ENCODE results near the gene HACL1.
"Not testable (repeated sequence)": the region's sequence is repeated elsewhere in the genome, so short reads cannot be mapped to it uniquely, and the experiment has no call there.

HACL1 gene

GRCh38 chr3:15538345-15538744 lies 63.0 kb downstream of the HACL1 start:
- H2BK5ac ChIP-seq (ENCODE audit: low read length): no peak overlapping the region
- no peak overlapping the region for H4K8ac ChIP-seq (ENCODE audit: low read depth, low read length)
- H3K4me1 ChIP-seq (ENCODE audit: control insufficient read depth, low read depth, low read length): no peaks in the 10 kb centered on the region
- no peak overlapping the region for H3K4ac ChIP-seq (ENCODE audit: low read depth, low read length)
- H3K27me3 ChIP-seq (ENCODE audit: insufficient read depth, low read length, poor library complexity): no peaks in the 10 kb centered on the region
- H3K4me3 ChIP-seq (ENCODE audit: low read length): no peak overlapping the region
- H3K36me3 ChIP-seq (ENCODE audit: control insufficient read depth, insufficient read depth, low read length): no peaks in the 10 kb centered on the region
- no peak overlapping the region for H3K56ac ChIP-seq (ENCODE audit: low read length)
- H3K27ac ChIP-seq (ENCODE audit: low read depth, low read length): no peak overlapping the region
- H3K79me2 ChIP-seq (ENCODE audit: control insufficient read depth, insufficient read depth, low read length): no peaks in the 10 kb centered on the region
- no peak for DNase-seq
- H2BK120ac ChIP-seq (ENCODE audit: low read depth, low read length): no peak overlapping the region
- no peak overlapping the region for H4K5ac ChIP-seq (ENCODE audit: low read length)
- no peak overlapping the region for H3K4me2 ChIP-seq (ENCODE audit: low read length)
- H3K9ac ChIP-seq (ENCODE audit: low read length): no peak overlapping the region
- no CpG with 5 or more reads among the region's 2 CpGs for WGBS (ENCODE audit: extremely low coverage, insufficient coverage, low lambda C conversion rate)
- H2BK15ac ChIP-seq (replicated peaks; ENCODE audit: low read depth): no peak overlapping the region
- no peak overlapping the region for H2AK5ac ChIP-seq (ENCODE audit: low read length)
- H3K79me1 ChIP-seq (ENCODE audit: low read length): no peaks in the 10 kb centered on the region
- H3K18ac ChIP-seq (ENCODE audit: low read length): no peak overlapping the region
- H3K23ac ChIP-seq (ENCODE audit: low read length): no peak overlapping the region

GRCh38 chr3:15536856-15537255 lies 64.5 kb downstream of the HACL1 start:
- no peak overlapping the region for H4K8ac ChIP-seq (ENCODE audit: low read depth, low read length)
- H3K4me2 ChIP-seq (ENCODE audit: low read length): no peak overlapping the region
- H3K23ac ChIP-seq (ENCODE audit: low read length): no peak overlapping the region
- no peak overlapping the region for H3K4me3 ChIP-seq (ENCODE audit: low read length)
- H3K36me3 ChIP-seq (ENCODE audit: control insufficient read depth, insufficient read depth, low read length): no peaks in the 10 kb centered on the region
- H3K56ac ChIP-seq (ENCODE audit: low read length): no peak overlapping the region
- H3K4ac ChIP-seq (ENCODE audit: low read depth, low read length): no peak overlapping the region
- no peak overlapping the region for H4K5ac ChIP-seq (ENCODE audit: low read length)
- H3K18ac ChIP-seq (ENCODE audit: low read length): no peak overlapping the region
- DNase-seq: no peak
- WGBS (ENCODE audit: extremely low coverage, insufficient coverage, low lambda C conversion rate): no CpG with 5 or more reads among the region's 2 CpGs
- H3K79me1 ChIP-seq (ENCODE audit: low read length): no peaks in the 10 kb centered on the region
- no peak overlapping the region for H2BK120ac ChIP-seq (ENCODE audit: low read depth, low read length)
- no peaks in the 10 kb centered on the region for H3K27me3 ChIP-seq (ENCODE audit: insufficient read depth, low read length, poor library complexity)
- no peak overlapping the region for H3K9ac ChIP-seq (ENCODE audit: low read length)
- H2AK5ac ChIP-seq (ENCODE audit: low read length): no peak overlapping the region
- no peak overlapping the region for H2BK15ac ChIP-seq (replicated peaks; ENCODE audit: low read depth)
- no peak overlapping the region for H2BK5ac ChIP-seq (ENCODE audit: low read length)
- no peak overlapping the region for H3K27ac ChIP-seq (ENCODE audit: low read depth, low read length)
- H3K79me2 ChIP-seq (ENCODE audit: control insufficient read depth, insufficient read depth, low read length): no peaks in the 10 kb centered on the region
- no peaks in the 10 kb centered on the region for H3K4me1 ChIP-seq (ENCODE audit: control insufficient read depth, low read depth, low read length)

GRCh38 chr3:15535732-15536131 lies 65.6 kb downstream of the HACL1 start:
- Histone ChIP-seq H3K79me2 (ENCODE audit: control insufficient read depth, insufficient read depth, low read length) (no peaks in the 10 kb centered on the region), H2BK5ac (ENCODE audit: low read length) (no peak overlapping the region), H3K27me3 (ENCODE audit: insufficient read depth, low read length, poor library complexity) (no peaks in the 10 kb centered on the region), H2AK5ac (ENCODE audit: low read length) (no peak overlapping the region), H4K5ac (ENCODE audit: low read length) (no peak overlapping the region), H3K23ac (ENCODE audit: low read length) (no peak overlapping the region), H3K18ac (ENCODE audit: low read length) (no peak overlapping the region), H3K9ac (ENCODE audit: low read length) (no peak overlapping the region), H2BK120ac (ENCODE audit: low read depth, low read length) (no peak overlapping the region), H3K56ac (ENCODE audit: low read length) (no peak overlapping the region), H4K8ac (ENCODE audit: low read depth, low read length) (no peak overlapping the region), H3K4me1 (ENCODE audit: control insufficient read depth, low read depth, low read length) (no peaks in the 10 kb centered on the region), H3K4ac (ENCODE audit: low read depth, low read length) (no peak overlapping the region), H3K27ac (ENCODE audit: low read depth, low read length) (no peak overlapping the region), H3K4me3 (ENCODE audit: low read length) (no peak overlapping the region), H3K36me3 (ENCODE audit: control insufficient read depth, insufficient read depth, low read length) (no peaks in the 10 kb centered on the region), H3K79me1 (ENCODE audit: low read length) (no peaks in the 10 kb centered on the region), H2BK15ac (replicated peaks; ENCODE audit: low read depth) (no peak overlapping the region), H3K4me2 (ENCODE audit: low read length) (no peak overlapping the region)
- no CpG with 5 or more reads among the region's 1 CpG for WGBS (ENCODE audit: extremely low coverage, insufficient coverage, low lambda C conversion rate)
- DNase-seq: no peak

DNA sequence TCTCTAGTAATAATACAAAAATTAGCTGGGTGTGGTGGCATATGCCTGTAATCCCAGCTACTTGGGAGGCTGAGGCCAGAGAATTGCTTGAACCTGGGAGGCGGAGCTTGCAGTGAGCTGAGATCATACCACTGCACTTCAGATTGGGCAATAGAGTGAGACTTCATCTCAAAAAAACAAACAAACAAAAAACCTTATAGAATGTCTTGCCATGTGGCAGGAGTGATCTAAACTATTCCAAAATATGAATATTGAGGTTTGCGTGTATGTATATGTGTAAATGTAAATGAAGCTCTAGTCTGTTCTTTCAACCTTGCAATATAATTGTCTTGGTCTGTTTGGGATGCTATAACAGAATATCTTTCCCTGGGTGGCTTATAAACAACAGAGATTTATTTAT lies 68.8 kb downstream of the HACL1 start:
- not testable (repeated sequence) for H2BK120ac ChIP-seq (ENCODE audit: low read depth, low read length); H2BK15ac ChIP-seq (replicated peaks; ENCODE audit: low read depth); H3K27me3 ChIP-seq (ENCODE audit: insufficient read depth, low read length, poor library complexity); H4K5ac ChIP-seq (ENCODE audit: low read length); H3K56ac ChIP-seq (ENCODE audit: low read length); H3K18ac ChIP-seq (ENCODE audit: low read length); H2AK5ac ChIP-seq (ENCODE audit: low read length); H3K9ac ChIP-seq (ENCODE audit: low read length); H3K79me2 ChIP-seq (ENCODE audit: control insufficient read depth, insufficient read depth, low read length); H3K4me1 ChIP-seq (ENCODE audit: control insufficient read depth, low read depth, low read length); H3K4me3 ChIP-seq (ENCODE audit: low read length); H3K4ac ChIP-seq (ENCODE audit: low read depth, low read length); H3K23ac ChIP-seq (ENCODE audit: low read length); H2BK5ac ChIP-seq (ENCODE audit: low read length); H3K79me1 ChIP-seq (ENCODE audit: low read length); H3K36me3 ChIP-seq (ENCODE audit: control insufficient read depth, insufficient read depth, low read length); DNase-seq; H3K27ac ChIP-seq (ENCODE audit: low read depth, low read length); H4K8ac ChIP-seq (ENCODE audit: low read depth, low read length); H3K4me2 ChIP-seq (ENCODE audit: low read length)
- WGBS (ENCODE audit: extremely low coverage, insufficient coverage, low lambda C conversion rate): no CpG with 5 or more reads among the region's 2 CpGs

- Histone ChIP-seq H3K36me3 (ENCODE audit: control insufficient read depth, insufficient read depth, low read length) (no peaks in the 10 kb centered on the region), H2AK5ac (ENCODE audit: low read length) (no peak overlapping the region), H2BK120ac (ENCODE audit: low read depth, low read length) (no peak overlapping the region), H4K8ac (ENCODE audit: low read depth, low read length) (no peak overlapping the region), H3K79me1 (ENCODE audit: low read length) (no peaks in the 10 kb centered on the region), H4K5ac (ENCODE audit: low read length) (no peak overlapping the region), H3K27me3 (ENCODE audit: insufficient read depth, low read length, poor library complexity) (no peaks in the 10 kb centered on the region), H3K18ac (ENCODE audit: low read length) (no peak overlapping the region), H3K4me3 (ENCODE audit: low read length) (no peak overlapping the region), H3K79me2 (ENCODE audit: control insufficient read depth, insufficient read depth, low read length) (no peaks in the 10 kb centered on the region), H3K56ac (ENCODE audit: low read length) (no peak overlapping the region), H3K4ac (ENCODE audit: low read depth, low read length) (no peak overlapping the region), H2BK15ac (replicated peaks; ENCODE audit: low read depth) (no peak overlapping the region), H3K9ac (ENCODE audit: low read length) (no peak overlapping the region), H3K23ac (ENCODE audit: low read length) (no peak overlapping the region), H2BK5ac (ENCODE audit: low read length) (no peak overlapping the region), H3K27ac (ENCODE audit: low read depth, low read length) (no peak overlapping the region), H3K4me2 (ENCODE audit: low read length) (no peak overlapping the region), H3K4me1 (ENCODE audit: control insufficient read depth, low read depth, low read length) (no peaks in the 10 kb centered on the region)
- no peak for DNase-seq
- WGBS (ENCODE audit: extremely low coverage, insufficient coverage, low lambda C conversion rate): no CpG with 5 or more reads among the region's 1 CpG
Measured at GRCh38 chr3:15531346-15531745, 70.0 kb downstream of the HACL1 start.

DNA sequence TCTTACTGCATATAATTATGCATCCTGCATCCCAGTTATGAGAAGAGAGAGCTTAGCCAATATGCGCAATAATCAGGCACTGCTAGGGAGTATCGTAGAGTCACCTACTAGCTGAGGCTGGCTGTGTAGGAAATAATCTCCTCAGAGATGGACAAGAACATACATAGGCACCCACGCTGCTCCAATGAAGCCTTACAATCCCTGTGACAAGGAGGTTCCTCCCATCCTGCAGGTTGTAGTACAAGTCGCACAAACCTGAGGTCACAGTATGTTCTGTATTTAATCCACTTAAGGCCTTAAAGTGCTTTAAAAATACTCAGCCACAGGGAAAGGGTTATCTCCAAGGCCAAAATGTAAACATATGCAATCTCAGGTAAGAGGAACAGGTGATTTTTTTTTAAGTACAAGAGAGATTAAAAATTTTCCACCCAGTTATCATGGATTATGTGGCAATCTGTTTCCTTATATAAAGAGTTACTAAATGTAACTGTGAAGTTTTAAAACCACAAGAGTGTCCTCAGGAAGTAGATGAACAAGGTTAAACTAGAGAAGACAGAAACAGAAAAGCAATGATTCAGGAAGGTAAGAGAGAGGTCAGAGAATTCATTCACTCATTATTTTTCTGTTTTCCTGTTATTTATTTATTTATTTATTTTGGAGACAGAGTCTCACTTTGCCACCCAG lies 72.4 kb downstream of the HACL1 start:
- Histone ChIP-seq H3K18ac (ENCODE audit: low read length) (no peak overlapping the region), H2AK5ac (ENCODE audit: low read length) (no peak overlapping the region), H4K5ac (ENCODE audit: low read length) (no peak overlapping the region), H3K9ac (ENCODE audit: low read length) (no peak overlapping the region), H3K4me1 (ENCODE audit: control insufficient read depth, low read depth, low read length) (no peaks in the 10 kb centered on the region), H2BK120ac (ENCODE audit: low read depth, low read length) (no peak overlapping the region), H3K27ac (ENCODE audit: low read depth, low read length) (no peak overlapping the region), H3K4ac (ENCODE audit: low read depth, low read length) (no peak overlapping the region), H3K56ac (ENCODE audit: low read length) (no peak overlapping the region), H3K79me1 (ENCODE audit: low read length) (no peaks in the 10 kb centered on the region), H3K27me3 (ENCODE audit: insufficient read depth, low read length, poor library complexity) (no peaks in the 10 kb centered on the region), H4K8ac (ENCODE audit: low read depth, low read length) (no peak overlapping the region), H3K4me3 (ENCODE audit: low read length) (no peak overlapping the region), H2BK15ac (replicated peaks; ENCODE audit: low read depth) (no peak overlapping the region), H3K23ac (ENCODE audit: low read length) (no peak overlapping the region), H3K79me2 (ENCODE audit: control insufficient read depth, insufficient read depth, low read length) (no peaks in the 10 kb centered on the region), H3K4me2 (ENCODE audit: low read length) (no peak overlapping the region), H2BK5ac (ENCODE audit: low read length) (no peak overlapping the region), H3K36me3 (ENCODE audit: control insufficient read depth, insufficient read depth, low read length) (no peaks in the 10 kb centered on the region)
- no CpG with 5 or more reads among the region's 4 CpGs for WGBS (ENCODE audit: extremely low coverage, insufficient coverage, low lambda C conversion rate)
- no peak for DNase-seq
